ENCODE results near the gene VPREB1. TPM values are rescaled to one million over a fixed set of nuclear protein-coding genes. Genes with fewer than 3 reads are reported as not detected.
A peak's percentile ranks its signal among the peaks of the same experiment; 100 is the strongest.

The VPREB1 gene, protein sequence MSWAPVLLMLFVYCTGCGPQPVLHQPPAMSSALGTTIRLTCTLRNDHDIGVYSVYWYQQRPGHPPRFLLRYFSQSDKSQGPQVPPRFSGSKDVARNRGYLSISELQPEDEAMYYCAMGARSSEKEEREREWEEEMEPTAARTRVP
- not detected for total RNA-seq

DNA sequence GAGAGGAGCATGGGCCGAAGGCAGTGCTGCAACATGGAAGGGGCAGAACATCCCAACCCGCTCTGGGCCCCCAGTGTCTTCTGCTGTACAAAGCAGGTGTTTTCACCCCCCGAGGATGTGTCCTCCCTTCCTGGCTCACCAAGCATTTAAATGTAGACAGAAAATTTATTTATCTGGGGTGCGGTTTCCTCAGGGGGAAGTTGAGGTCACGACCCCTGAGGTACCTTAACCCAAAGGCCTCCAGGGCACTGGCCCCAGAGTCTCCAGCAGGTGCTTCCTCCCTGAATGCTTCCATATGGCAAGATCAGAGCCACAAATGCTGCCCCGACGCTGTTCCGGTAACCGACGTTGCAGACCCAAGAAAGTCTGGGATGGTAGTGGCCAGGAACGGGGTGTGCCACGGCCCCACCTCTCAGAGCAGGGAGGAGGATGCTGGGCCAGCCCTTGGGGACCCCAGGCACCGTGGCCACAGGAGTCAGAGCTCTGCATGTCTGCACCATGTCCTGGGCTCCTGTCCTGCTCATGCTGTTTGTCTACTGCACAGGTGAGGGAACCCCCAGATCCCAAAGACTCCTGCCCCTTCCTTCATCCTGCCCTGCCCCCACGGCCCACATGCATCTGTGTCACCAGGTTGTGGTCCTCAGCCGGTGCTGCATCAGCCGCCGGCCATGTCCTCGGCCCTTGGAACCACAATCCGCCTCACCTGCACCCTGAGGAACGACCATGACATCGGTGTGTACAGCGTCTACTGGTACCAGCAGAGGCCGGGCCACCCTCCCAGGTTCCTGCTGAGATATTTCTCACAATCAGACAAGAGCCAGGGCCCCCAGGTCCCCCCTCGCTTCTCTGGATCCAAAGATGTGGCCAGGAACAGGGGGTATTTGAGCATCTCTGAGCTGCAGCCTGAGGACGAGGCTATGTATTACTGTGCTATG, at the start of gene VPREB1:
TSS of gene VPREB1 (plus strand) at position 471 of the 935 bp plus-strand sequence. CDS start at position 499, 28 bp downstream.
- H3K36me3 Mint-ChIP-seq (ENCODE audit: low read depth): no peaks in the 10 kb centered on the region
- no peaks in the 10 kb centered on the region for H3K9me3 Mint-ChIP-seq (ENCODE audit: insufficient read depth)
- no peak within 1 kb of the TSS for H3K27ac Mint-ChIP-seq
- CTCF ChIA-PET: interaction anchor here (0.8 kb wide), 1 partner anchor 9 kb away, joined by 3 read pairs; no protein-coding TSS in a partner anchor
- H3K4me3 Mint-ChIP-seq: no peak within 1 kb of the TSS
- ATAC-seq (no peak), DNase-seq (no peak)
- peaks cover 9% of the 10 kb centered on the region for H3K27me3 Mint-ChIP-seq (ENCODE audit: low read depth)
- peaks cover 29% of the 10 kb centered on the region for H3K4me1 Mint-ChIP-seq (ENCODE audit: low read depth)
- POLR2A ChIA-PET: no interaction called here

GRCh38 chr22:22194931-22195264, 49.7 kb upstream of the VPREB1 start:
- peaks cover 2% of the 10 kb centered on the region for H3K4me1 Mint-ChIP-seq (ENCODE audit: low read depth)
- ChIA-PET POLR2A (no interaction called here), CTCF (interaction anchor here (1.0 to 3.0 kb wide), 16 partner anchors 10 to 271 kb away, joined by 3 to 25 read pairs (median 4); no protein-coding TSS in a partner anchor)
- peaks cover 29% of the 10 kb centered on the region for H3K27me3 Mint-ChIP-seq (ENCODE audit: low read depth)
- no peak overlapping the region for H3K4me3 Mint-ChIP-seq
- DNase-seq (no peak), ATAC-seq (no peak)
- no peaks in the 10 kb centered on the region for H3K36me3 Mint-ChIP-seq (ENCODE audit: low read depth)
- H3K27ac Mint-ChIP-seq: no peak overlapping the region
- no peaks in the 10 kb centered on the region for H3K9me3 Mint-ChIP-seq (ENCODE audit: insufficient read depth)

- H3K36me3 Mint-ChIP-seq (ENCODE audit: low read depth): no peaks in the 10 kb centered on the region
- DNase-seq: peak; percentile 90
- peaks cover 2% of the 10 kb centered on the region for H3K4me1 Mint-ChIP-seq (ENCODE audit: low read depth)
- ATAC-seq: peak; percentile 98
- POLR2A ChIA-PET: no interaction called here
- no peak overlapping the region for H3K4me3 Mint-ChIP-seq
- H3K27ac Mint-ChIP-seq: no peak overlapping the region
- no peaks in the 10 kb centered on the region for H3K9me3 Mint-ChIP-seq (ENCODE audit: insufficient read depth)
- CTCF ChIA-PET: interaction anchor here (0.6 to 3.0 kb wide), 27 partner anchors 9 to 392 kb away, joined by 3 to 25 read pairs (median 4); no protein-coding TSS in a partner anchor
- H3K27me3 Mint-ChIP-seq (ENCODE audit: low read depth): peaks cover 28% of the 10 kb centered on the region
These were observed 49.1 kb upstream of the VPREB1 start for GRCh38 chr22:22195265-22196017.

GRCh38 chr22:22196018-22196533, 48.5 kb upstream of the VPREB1 start:
- ChIA-PET CTCF (interaction anchor here (0.6 to 3.0 kb wide), 31 partner anchors 9 to 391 kb away, joined by 3 to 25 read pairs (median 4); no protein-coding TSS in a partner anchor), POLR2A (no interaction called here)
- Mint-ChIP-seq H3K4me1 (ENCODE audit: low read depth) (peaks cover 2% of the 10 kb centered on the region), H3K27me3 (ENCODE audit: low read depth) (peaks cover 25% of the 10 kb centered on the region), H3K4me3 (no peak overlapping the region), H3K27ac (no peak overlapping the region), H3K9me3 (ENCODE audit: insufficient read depth) (no peaks in the 10 kb centered on the region), H3K36me3 (ENCODE audit: low read depth) (no peaks in the 10 kb centered on the region)
- ATAC-seq (no peak), DNase-seq (no peak)

- Mint-ChIP-seq H3K9me3 (ENCODE audit: insufficient read depth) (no peaks in the 10 kb centered on the region), H3K4me3 (no peak overlapping the region), H3K4me1 (ENCODE audit: low read depth) (peaks cover 2% of the 10 kb centered on the region), H3K36me3 (ENCODE audit: low read depth) (no peaks in the 10 kb centered on the region), H3K27ac (no peak overlapping the region), H3K27me3 (ENCODE audit: low read depth) (peaks cover 21% of the 10 kb centered on the region)
- ATAC-seq (no peak), DNase-seq (no peak)
- ChIA-PET CTCF (interaction anchor here (0.6 to 3.0 kb wide), 13 partner anchors 11 to 317 kb away, joined by 3 to 25 read pairs (median 4); no protein-coding TSS in a partner anchor), POLR2A (no interaction called here)
These were observed 47.6 kb upstream of the VPREB1 start for GRCh38 chr22:22196833-22197477.

GRCh38 chr22:22197993-22198402, 46.6 kb upstream of the VPREB1 start:
- H3K27me3 Mint-ChIP-seq (ENCODE audit: low read depth): peaks cover 13% of the 10 kb centered on the region
- peaks cover 2% of the 10 kb centered on the region for H3K4me1 Mint-ChIP-seq (ENCODE audit: low read depth)
- CTCF ChIA-PET: interaction anchor here (0.6 to 3.0 kb wide), 5 partner anchors 9 to 318 kb away, joined by 3 to 25 read pairs (median 15); no protein-coding TSS in a partner anchor
- H3K27ac Mint-ChIP-seq: no peak overlapping the region
- H3K9me3 Mint-ChIP-seq (ENCODE audit: insufficient read depth): no peaks in the 10 kb centered on the region
- no peak for ATAC-seq
- POLR2A ChIA-PET: no interaction called here
- no peak overlapping the region for H3K4me3 Mint-ChIP-seq
- no peaks in the 10 kb centered on the region for H3K36me3 Mint-ChIP-seq (ENCODE audit: low read depth)
- DNase-seq: no peak

- H3K27ac Mint-ChIP-seq: no peak overlapping the region
- H3K36me3 Mint-ChIP-seq (ENCODE audit: low read depth): no peaks in the 10 kb centered on the region
- peaks cover 2% of the 10 kb centered on the region for H3K4me1 Mint-ChIP-seq (ENCODE audit: low read depth)
- ChIA-PET CTCF (no interaction called here), POLR2A (no interaction called here)
- H3K27me3 Mint-ChIP-seq (ENCODE audit: low read depth): peaks cover 11% of the 10 kb centered on the region
- DNase-seq: no peak
- no peaks in the 10 kb centered on the region for H3K9me3 Mint-ChIP-seq (ENCODE audit: insufficient read depth)
- no peak overlapping the region for H3K4me3 Mint-ChIP-seq
- no peak for ATAC-seq
These were observed 45.8 kb upstream of the VPREB1 start for GRCh38 chr22:22198751-22199150.

- no peaks in the 10 kb centered on the region for H3K9me3 Mint-ChIP-seq (ENCODE audit: insufficient read depth)
- no peak for ATAC-seq
- DNase-seq: no peak
- H3K4me1 Mint-ChIP-seq (ENCODE audit: low read depth): peaks cover 2% of the 10 kb centered on the region
- H3K27me3 Mint-ChIP-seq (ENCODE audit: low read depth): peaks cover 14% of the 10 kb centered on the region
- POLR2A ChIA-PET: no interaction called here
- no peak overlapping the region for H3K27ac Mint-ChIP-seq
- CTCF ChIA-PET: interaction anchor here (1.3 kb wide), 1 partner anchor 9 kb away, joined by 3 read pairs; no protein-coding TSS in a partner anchor
- no peak overlapping the region for H3K4me3 Mint-ChIP-seq
- H3K36me3 Mint-ChIP-seq (ENCODE audit: low read depth): no peaks in the 10 kb centered on the region
These were observed 45.0 kb upstream of the VPREB1 start for GRCh38 chr22:22199634-22200033.

GRCh38 chr22:22200569-22201184, 43.9 kb upstream of the VPREB1 start:
- Mint-ChIP-seq H3K36me3 (ENCODE audit: low read depth) (no peaks in the 10 kb centered on the region), H3K9me3 (ENCODE audit: insufficient read depth) (no peaks in the 10 kb centered on the region), H3K27me3 (ENCODE audit: low read depth) (peaks cover 11% of the 10 kb centered on the region), H3K4me1 (ENCODE audit: low read depth) (no peaks in the 10 kb centered on the region), H3K27ac (no peak overlapping the region), H3K4me3 (no peak overlapping the region)
- CTCF ChIA-PET: interaction anchor here (1.1 to 1.3 kb wide), 2 partner anchors 8 to 9 kb away, joined by 3 read pairs; no protein-coding TSS in a partner anchor
- no peak for ATAC-seq
- POLR2A ChIA-PET: interaction anchor here (0.5 kb wide), 1 partner anchor 97 kb away, joined by 3 read pairs; no protein-coding TSS in a partner anchor
- DNase-seq: no peak

DNA sequence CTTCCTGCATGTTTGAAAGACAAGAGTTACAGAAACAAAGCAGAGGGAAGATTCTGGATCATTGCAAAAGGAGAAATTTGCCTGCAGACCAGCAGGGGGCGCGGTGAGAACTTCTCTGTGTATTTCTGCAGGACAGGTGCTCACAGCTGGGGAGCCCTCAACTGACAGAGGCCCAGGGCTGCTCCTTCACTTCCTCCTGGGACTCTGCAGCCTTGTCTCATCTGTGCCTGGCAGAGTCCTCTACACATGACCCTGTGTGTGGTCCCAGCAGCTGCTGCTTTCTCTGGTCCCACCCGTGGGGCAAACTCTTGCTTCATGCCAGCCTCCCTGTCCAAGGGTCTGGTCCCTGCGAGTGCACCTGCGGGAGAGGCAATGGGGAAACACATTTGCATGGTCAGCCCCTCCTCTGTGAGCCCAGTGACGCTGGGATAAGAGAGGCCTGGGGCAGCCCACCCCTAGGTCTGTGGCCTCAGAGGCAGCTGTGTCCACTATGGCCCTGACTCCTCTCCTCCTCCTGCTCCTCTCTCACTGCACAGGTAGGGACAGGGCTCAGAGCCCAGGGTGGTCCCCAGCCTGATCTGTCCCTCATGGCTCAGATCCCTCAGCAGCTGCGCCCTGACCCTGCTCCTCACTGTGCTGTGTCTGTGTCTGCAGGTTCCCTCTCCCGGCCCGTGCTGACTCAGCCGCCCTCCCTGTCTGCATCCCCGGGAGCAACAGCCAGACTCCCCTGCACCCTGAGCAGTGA, 43.2 kb upstream of the VPREB1 start:
- Mint-ChIP-seq H3K36me3 (ENCODE audit: low read depth) (no peaks in the 10 kb centered on the region), H3K27me3 (ENCODE audit: low read depth) (peaks cover 17% of the 10 kb centered on the region), H3K9me3 (ENCODE audit: insufficient read depth) (no peaks in the 10 kb centered on the region), H3K4me3 (no peak overlapping the region), H3K4me1 (ENCODE audit: low read depth) (no peaks in the 10 kb centered on the region), H3K27ac (no peak overlapping the region)
- ATAC-seq (no peak), DNase-seq (no peak)
- POLR2A ChIA-PET: no interaction called here
- CTCF ChIA-PET: interaction anchor here (1.1 kb wide), 1 partner anchor 9 kb away, joined by 3 read pairs; no protein-coding TSS in a partner anchor

All from activated CD8-positive, alpha-beta T cell treated with anti-CD3 and anti-CD28 coated beads, Interleukin-2, amount 10 ng/mL, durations not matched to agents 7 days and 5 days (primary cell).